NCI-H187 (cell line): ENCODE data around the gene GLIS1.
A peak's percentile ranks its signal among the peaks of the same experiment; 100 is the strongest.

Experiments used
- DNase-seq, 2 experiments: peaks; one replicate each; lab custom pipeline; 2025; lab: John Stamatoyannopoulos, UW

GLIS1 gene

DNA sequence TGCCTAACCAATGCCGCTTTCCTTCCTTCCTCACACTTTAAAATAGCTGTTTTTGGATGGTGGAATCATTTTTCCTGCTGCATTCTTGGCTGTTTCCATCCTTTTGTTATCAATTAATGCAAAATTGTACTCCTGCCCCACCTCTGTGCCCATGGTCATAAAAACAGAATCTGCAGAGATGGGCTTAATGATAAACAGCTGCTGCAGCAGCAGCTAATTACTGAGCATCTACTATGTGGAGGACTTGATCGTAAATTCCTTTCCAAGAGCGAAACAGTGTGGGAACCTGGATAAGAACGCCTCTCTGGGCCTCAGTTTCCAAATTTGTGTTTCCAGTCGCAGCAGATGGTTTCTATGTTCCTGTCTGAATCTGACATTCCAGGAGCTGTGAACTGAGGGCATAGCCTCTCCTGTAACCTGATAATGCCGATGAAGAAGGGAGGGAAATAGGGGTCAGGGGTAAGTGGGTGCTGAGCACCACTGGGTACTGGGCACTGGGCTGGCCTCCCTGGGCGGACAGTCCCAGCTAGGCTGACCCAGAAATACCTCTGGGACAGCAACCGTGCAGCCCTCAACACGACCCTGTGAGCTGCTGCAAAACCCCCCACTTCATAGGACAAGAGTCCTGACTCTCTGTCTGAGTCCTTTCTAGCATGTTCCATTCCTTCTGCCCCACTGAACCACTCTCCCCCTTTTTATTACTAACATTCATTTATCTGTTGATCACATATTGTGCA lies 158.1 kb downstream of the GLIS1 start:
- no peak for DNase-seq

DNA sequence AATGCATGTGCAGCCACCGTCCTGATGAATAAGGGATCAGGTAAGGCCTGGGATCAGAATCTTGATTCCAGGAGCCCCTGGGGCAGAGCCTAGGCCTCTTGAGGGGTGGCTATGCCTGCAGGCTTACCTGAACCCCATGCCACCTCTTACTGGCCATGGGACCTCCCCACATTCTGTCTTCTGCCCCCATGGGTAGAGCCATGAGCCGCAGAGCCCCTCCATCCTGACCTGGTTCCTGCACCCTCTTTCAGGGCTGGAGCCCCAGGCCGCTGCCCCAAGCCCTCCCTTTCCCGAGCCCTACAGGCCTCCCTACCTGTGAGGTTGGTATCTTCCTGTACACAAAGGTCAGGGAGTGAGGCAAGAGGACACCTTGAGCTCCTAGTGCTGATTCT lies 159.0 kb downstream of the GLIS1 start:
- no peak for DNase-seq

DNA sequence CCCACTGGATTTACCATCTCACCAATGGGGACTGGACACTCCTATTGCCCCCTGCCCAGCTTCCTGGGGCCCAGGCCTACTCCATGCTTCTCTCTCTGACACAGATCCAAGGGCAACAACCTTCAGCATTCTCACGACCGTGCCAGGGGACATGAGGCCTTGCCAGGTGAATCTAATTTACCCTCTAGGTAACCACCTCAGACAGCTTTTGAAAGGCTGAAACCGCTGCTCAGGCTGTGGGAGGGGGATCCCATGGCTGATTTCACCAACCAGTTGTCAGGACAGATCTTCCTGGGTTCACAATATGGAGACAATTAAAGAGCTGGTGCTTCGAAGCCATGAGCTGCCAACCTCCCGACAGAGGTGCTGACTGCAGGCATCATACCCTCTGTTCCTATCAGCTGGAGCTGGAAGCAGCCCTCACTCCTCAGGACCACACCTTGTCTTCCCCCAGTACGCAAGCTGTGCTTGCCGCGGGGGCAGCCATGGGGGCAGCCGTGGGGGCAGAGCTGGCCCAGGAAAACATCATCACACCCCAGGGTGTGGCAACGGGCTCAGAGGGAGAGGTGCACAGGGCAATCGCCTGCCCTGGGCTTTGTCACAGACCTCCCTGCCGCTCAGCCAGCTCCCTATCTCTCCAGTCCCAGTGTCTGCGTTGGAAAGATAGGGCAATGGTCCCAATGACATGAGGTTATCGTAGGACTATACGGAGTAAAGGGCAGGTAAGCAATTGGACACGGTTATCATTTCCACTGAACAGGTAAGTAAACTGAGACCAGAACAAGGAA lies 159.5 kb downstream of the GLIS1 start:
- DNase-seq = no peak

DNA sequence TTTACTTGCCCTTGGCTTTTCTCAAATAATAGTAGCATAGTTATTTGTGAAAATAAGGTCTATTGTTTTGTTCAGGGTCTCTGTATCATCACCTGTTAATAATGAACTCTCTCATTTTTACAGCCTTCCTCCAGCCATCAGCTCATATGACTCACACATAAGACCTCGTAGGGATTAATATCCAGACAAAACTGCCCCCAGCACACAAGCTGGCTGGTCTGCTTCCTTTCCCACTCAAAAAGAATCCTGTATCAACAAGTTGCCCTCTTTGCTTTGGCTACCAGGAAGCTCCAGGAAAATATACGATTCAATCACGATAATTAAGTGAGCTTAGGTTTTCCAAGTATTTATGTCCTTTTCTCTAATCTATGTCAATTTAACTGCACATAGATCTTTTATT lies 160.6 kb downstream of the GLIS1 start:
- DNase-seq = no peak

DNA sequence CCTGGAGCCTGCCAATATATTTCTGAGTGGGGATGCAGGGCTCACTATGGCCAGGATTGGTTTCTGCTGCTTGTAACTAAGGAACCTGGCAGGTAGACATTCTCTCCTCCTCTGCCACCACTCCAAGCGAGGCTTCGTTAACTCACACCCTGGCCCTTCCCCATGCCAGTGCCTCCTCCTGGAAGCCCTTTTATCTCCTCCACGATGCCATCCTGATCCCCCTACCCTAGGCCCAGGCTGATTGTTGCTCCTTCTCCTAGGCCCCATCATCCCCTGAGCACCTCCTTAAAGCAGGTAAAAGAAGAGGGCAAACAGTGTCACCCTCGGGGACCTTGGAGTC lies 161.2 kb downstream of the GLIS1 start:
- DNase-seq = no peak

DNA sequence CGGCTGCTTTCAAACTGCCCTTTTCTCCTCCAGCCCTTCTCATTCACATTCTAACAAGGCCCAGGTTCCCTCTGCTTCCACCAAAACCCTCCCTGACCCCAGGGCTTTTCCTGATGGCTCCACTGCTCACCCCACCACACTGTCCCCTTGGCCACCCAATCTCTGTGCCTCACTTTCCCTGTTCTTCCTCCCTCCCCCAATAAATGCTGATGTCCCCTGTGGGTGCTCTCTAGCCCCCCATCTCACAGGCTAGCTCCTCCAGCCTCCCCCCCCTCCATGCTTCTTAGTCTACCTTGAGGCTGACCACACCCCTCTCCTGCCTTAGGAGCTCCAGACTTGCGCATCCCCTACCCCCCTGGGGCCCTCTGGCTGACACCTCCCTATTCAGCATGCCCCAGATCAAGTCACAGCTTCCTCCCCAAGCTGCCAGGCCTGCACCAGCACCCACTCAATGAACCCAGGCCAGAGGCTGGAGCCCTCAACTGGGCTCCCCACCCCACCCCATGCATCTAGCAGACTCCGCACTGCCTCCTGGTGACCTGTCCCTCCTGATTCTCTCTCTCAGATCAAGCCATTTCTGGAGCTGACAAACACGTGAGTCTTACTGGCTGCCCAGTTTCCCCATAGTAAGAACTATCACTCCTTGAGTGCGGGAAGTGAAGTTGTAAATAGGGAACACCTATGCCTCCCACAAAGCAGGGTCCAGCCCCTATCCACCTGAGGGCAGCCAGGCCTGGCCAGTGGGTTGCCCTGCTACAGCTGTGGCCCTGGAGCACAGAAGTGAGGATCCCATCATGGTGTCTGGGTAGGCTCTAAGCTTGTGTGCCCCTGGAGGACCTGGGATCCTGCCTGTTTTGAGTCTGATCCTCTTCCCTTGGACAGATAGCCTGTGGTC lies 161.9 kb downstream of the GLIS1 start:
- no peak for DNase-seq

DNA sequence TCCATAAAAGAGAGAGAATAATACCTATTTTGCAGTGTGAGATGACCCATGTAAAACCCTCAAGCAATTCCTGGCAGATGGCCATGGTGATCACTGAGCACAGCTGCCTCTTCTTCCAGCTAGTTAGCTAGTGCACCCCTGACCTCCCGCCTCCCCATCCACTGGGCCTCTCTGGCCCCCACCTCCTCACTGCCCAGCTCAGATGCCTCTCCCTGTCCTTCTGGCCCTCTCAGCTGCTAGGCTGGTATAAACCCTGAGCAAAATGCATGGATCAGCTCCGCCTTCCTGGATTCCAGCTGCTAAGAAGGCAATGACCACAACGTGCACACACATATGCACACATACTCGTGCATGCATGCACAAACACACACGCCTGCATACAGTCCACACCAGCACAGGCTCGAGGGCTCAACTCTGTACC lies 162.6 kb downstream of the GLIS1 start:
- no peak for DNase-seq

DNA sequence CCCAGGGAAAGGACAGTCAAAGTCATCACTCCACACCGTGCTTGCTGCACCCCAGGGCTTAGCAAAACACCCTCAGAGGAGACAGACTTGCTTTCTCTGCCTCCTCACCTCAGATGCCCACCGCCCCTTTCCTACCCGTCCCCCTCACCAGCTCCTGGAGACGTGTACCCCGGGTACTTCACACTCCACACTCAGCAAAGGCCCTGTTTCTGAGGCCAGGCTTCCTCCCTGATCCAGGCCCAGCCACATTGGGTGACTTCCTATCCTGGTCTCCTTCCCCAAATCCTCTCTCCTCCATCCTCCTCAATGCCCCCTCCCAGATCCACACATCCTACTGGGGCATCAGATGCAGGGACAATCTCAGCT lies 163.0 kb downstream of the GLIS1 start:
- DNase-seq = no peak

DNA sequence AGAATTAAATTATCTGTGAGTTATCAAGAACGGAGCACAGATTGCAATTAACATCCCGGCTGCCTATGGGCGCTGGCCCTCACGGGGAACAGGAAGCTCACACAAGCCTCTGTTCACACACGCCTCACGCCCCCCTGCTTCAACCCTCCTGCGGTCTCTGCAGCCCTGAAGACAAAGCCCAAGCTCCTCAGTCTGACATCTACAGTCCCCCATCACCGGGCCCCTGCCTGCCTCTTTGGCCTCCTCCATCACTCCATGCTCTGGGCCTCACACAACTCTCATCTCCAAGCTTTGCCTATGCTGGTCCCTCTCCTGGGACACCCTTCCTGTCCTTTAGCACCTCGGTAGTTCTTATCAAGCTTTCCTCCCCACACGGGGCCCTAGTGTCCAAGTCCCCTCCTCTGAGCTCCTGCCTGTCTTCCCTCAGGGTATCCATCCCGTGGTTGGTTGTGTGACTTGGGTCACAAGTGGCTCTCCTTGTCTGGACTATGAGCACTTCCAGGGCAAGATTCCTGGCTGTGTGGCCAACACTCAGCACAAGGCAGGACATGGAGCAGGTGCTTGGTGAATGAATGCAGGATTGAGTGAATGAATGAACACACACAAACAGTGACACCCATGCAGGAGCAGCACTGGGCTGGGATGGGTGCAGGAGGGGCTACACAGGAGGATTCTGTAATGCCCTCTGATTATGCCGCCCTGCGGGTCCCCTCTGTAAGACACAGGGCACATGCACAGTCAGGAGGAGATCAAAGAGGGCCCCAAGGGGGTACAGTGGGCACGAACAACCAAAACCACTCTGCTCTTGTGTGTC lies 163.6 kb downstream of the GLIS1 start:
- DNase-seq = no peak

DNA sequence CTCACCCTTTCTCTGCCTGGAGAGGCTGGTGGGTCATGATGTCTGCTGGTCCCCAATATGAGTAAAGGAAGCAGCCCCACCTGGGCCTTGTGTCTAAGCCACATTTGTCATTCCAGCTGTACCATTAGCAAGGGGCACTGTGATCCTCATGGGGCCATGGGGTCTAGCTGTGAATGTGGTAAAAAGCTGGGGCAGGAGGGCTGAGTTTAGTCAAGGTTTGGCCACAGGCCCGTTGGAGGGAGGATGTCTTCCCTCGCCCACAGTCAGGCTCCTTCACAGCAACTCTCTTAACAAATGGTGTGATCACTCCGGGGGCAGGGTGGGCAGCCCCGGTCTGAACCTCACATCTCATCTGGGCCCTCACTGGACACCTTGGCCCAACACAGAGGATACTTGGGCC lies 164.3 kb downstream of the GLIS1 start:
- no peak for DNase-seq

DNA sequence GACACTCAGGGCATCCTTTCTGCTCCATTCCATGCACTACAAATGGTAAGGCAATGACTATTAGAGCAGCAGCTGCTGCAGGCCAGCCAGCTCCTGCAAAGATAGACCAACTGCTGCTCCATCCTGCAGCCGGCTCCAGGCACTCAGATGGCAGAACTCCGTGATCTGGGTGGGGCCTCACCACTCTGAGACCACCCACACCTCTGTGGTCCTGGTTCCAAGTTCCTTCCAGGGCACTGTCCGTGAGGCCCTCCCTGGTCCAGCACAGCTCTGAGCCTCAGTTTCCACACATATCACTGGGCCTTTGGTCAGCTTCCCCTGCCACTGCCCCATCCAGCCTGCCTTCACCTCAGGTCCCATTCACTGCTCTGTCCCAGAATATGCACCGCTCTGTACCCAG lies 165.0 kb downstream of the GLIS1 start:
- DNase-seq = no peak

DNA sequence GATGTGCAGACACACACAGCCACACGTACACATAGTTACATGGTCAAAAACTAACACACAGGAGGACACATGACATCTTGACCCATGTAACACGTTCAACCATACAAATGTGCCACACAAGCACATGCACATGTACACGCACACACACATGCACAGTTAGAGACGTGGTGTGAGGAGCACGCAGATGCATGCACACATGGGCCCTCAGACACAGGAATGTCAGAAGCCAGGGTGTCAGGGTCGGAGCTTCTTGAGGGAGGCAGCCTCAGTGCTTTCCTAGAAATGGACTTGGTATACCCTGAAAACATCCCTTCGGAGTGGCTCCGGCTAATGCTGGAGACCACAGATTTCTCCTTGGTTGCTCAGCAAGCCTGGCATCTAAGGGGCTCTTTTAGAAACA lies 165.4 kb downstream of the GLIS1 start:
- no peak for DNase-seq

DNA sequence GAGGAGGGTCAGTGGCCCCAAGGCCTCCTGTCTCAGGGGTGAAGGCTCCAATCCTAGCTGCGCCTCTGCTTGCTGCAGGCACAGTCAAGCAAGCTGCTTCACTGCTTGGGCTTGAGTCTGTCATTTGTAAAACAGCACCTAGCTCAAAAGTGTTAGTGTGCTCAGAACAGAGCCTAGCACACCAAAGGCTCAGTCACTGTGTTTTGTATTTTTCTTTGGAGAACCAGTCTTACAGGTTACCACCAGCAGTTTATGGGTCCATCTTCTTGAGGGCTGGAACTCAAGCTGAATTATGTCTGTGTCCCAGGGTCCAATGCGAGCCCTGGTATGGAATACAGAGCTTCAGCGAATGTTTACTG lies 166.2 kb downstream of the GLIS1 start:
- DNase-seq = no peak

DNA sequence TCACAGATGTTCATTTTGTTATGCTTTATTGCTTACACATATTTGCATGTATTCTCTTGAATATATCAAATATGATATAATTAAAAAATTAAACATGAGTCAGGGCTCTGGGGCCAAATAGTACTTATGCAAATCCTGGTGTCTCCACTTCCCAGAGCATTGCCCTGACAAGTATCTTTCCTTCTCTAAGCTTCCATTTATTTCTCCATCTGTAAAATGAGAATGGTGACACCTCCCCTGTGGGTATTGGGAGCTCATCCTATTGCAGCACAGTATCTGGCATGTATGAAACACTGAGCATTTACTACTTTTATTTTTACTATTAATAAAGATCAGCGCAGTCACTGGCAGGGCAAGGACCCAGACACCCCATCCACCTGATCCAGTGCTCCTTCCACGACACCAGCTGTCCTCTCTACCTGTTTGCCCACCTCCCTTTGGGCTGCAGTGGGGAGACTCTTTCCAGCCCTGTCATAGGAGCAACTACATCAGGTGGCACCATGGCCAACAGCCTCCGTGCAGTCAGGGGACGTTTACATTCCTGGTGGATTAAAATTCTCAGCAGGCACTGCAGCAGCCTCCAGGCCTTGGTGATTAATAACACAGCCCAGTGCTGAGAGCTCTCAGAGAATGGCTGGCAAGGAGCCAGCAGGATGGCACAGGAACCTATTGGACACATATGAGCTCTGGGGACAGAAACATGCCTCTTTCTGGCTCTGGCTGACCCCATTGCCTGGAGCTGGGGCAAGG lies 166.7 kb downstream of the GLIS1 start:
- DNase-seq = peak; percentile 35 to 60

DNA sequence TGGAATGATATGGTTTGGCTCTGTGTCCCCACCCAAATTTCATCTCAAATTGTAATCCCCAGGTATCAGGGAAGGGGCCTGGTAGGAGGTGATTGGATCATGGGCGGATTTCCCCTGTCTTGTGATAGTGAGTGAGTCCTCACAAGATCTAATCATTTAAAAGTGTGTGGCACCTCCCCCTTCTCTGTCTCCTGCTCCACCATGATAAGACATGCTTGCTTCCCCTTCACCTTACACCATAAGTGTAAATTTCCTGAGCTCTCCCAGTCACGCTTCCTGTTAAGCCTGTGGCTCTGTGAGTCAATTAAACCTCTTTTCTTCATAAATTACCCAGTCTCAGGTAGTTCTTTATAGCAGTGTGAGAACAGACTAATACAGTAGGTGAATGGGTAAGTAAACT lies 170.4 kb downstream of the GLIS1 start:
- no peak for DNase-seq

DNA sequence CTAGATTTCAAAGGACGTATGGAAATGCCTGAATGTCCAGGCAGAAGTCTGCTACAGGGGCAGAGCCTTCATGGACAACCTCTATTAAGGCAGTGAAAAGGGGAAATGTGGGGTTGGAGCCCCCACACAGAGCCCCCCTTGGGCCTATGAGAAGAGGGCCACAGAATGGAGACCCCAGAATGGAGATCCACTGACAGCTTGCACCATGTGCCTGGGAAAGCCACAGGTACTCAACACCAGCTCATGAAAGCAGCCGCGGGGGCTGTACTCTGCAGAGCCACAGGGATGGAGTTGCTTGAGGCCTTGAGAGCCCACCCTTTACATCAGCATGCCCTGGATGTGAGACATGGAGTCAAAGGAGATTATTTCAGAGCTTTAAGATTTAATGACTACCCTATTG lies 171.1 kb downstream of the GLIS1 start:
- DNase-seq = no peak

DNA sequence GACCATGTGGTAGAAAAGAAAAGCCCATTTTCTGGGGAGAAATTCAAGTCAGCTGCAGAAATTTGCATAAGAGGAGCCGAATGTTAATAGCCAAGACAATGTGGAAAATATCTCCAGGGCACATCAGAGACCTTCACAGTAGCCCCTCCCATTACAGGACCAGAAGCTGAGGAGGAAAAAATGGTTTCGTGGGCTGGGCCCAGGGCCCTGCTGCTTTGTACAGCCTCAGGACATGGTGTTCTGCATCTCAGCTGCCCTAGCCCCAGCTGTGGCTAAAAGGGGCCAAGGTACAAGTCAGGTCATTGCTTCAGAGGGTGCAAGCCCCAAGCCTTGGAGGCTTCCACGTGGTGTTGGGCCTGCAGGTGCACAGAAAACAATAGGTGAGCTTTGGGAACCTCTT lies 171.5 kb downstream of the GLIS1 start:
- no peak for DNase-seq

DNA sequence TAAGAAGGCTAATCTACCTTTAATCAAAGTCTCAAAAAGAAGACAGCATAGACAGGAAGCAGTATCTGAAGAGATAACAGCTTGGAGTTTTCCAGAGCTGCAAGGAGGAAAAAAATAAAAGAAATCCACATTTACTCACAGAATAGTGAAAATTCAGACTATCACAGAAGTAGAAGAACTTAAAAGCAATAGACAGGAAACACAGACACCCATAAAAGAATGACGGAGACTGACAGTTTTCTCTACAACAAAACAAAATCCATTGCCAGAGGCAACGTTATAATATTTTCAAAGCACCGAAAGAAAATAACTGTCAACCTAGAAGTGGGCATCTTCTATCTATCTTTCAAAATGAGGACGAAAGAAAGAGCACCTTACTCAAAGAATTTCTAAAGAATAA lies 175.4 kb downstream of the GLIS1 start:
- DNase-seq = no peak

DNA sequence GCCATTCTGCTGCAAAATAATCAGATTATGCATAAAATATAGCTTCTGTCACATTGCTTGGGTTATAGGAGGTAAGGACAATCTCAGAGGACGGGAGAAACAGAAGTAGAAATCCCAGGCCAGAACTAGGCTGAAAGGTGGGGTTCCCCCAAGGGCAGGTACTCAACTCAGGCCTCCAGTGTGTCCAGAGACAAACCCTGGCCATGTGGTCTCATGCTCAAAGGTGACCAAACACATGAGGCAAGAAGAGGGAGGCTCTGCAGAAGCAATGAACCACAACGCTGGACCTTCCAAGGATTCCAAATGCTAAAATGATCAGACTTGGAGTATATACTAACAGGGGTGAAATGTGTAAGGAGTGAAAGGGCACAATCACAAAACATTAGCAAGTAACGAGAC lies 176.0 kb downstream of the GLIS1 start:
- no peak for DNase-seq

DNA sequence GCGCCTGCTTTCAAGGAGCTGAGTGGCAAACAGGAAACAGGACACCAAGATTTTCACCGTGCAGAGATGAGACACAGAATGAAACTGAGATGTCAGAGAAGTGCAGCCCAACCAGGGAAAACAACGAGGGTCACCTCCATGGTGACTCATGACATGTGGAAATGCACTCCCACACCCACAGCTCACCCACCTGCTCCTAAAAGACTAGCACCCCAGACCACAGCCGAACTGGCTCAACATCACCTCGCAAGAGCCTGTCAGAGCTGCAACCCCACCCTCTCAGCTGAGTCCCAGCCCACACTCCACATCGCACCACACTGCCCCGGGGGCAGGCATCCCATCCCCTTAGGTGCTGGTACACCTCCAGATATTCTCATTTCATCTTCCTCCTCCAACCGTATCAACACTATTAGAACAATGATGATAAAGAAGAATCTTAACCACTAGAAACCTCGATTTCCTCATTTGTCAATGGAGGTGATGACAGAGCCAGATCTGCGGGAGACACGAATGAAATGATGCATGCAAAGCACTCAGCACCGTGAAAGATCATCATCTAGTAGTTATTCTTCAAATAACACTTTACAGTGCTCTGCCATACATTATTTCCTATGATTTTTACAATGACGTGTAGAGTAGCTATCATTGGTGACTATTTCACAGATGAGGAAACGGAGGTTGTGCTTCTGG lies 176.5 kb downstream of the GLIS1 start:
- DNase-seq = no peak
